ENCODE measurements around the gene ZC3H7A.

GRCh38 chr16:11759163-11759834 is 37.8 kb downstream of the ZC3H7A start:
- no peak for TF ChIP-seq CTCF (IDR thresholded peaks at IDR 0.05)
- TF ChIP-seq TCF7 (CRISPR knock-in tag; IDR thresholded peaks at IDR 0.05; ENCODE audit: low read depth) = no peak
- TF ChIP-seq ARID4B (CRISPR knock-in tag; IDR thresholded peaks at IDR 0.05; ENCODE audit: borderline replicate concordance) = no peak
- TF ChIP-seq TEAD4 (CRISPR knock-in tag; IDR thresholded peaks at IDR 0.05) = no peak
- TF ChIP-seq ESRRA (CRISPR knock-in tag; IDR thresholded peaks at IDR 0.05; ENCODE audit: borderline replicate concordance) = no peak
- TF ChIP-seq USF1 (CRISPR knock-in tag; IDR thresholded peaks at IDR 0.05) = no peak
- TF ChIP-seq ZNF219 (CRISPR knock-in tag; IDR thresholded peaks at IDR 0.05; ENCODE audit: borderline replicate concordance) = no peak
- TF ChIP-seq SMAD4 (CRISPR knock-in tag; IDR thresholded peaks at IDR 0.05) = no peak
- TF ChIP-seq USF2 (CRISPR knock-in tag; IDR thresholded peaks at IDR 0.05) = no peak
- TF ChIP-seq E2F4 (CRISPR knock-in tag; IDR thresholded peaks at IDR 0.05; ENCODE audit: borderline replicate concordance, low read depth) = no peak
